GM18868 (cell line): ENCODE results near the gene LGALS3BP.
"Not testable (repeated sequence)": the region's sequence is repeated elsewhere in the genome, so short reads cannot be mapped to it uniquely, and the experiment has no call there.

Source experiments
- ATAC-seq: cut with Tn5 transposase; IDR thresholded peaks from one replicate; pipeline ENCODE4 v1.9.1; 2021; ENCODE audit warnings: mild to moderate bottlenecking, moderate library complexity; ENCODE audit not compliant: unreplicated experiment

The LGALS3BP gene

DNA sequence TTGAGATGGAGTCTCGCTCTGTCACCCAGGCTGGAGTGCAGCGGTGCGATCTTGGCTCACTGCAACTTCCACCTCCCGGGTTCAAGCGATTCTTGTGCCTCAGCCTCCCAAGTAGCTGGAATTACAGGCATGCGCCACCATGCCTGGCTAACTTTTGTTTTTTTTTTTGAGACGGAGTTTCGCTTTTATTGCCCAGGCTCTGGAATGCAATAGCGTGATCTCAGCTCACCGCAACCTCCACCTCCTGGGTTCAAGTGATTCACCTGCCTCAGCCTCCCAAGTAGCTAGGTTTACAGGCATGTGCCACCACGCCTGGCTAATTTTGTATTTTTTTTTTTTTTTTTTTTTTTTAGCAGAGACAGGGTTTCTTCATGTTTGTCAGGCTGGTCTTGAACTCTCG, 34.3 kb downstream of the LGALS3BP start:
- ATAC-seq: not testable (repeated sequence)

DNA sequence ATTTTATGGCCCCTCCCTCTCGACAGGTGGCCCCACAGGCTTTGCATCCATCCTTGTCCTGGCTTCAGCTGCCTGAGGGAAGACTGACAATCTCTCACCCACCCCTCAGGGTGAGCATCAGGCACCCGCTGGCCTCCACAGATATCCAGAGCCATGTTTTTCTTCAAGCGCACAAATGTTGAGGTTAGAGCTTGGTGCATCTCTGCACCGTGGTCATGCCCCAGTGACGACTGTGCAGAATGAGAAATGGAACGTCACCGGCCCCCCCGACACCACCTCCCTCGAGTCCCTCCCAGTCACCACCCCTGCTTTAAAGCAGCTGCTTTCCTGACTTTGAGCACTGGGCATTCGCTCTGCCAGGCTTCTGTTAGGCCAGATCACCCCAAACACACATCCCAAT, 34.8 kb downstream of the LGALS3BP start:
- no peak for ATAC-seq

- no peak for ATAC-seq
These were observed 35.7 kb downstream of the LGALS3BP start for GRCh38 chr17:78944026-78944425.

DNA sequence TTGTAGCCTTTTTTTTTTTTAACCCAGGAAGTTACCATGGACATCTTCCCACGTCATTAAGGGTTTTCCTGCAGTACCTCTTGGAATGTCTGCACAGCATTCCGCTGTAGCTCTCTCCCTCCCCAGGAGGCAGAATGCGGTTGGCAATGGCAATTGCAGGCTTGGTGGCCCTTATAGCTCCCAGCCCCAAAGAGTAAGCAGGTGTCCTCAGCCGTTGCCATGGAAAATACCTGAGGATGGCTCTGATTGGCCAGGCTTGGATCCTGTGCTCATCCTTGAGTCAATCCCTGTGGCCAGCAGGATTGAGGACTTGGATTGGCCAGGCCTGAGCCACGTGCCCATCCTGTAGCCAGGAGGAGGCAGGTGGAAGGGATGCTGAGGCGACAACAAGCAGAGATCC, 39.0 kb downstream of the LGALS3BP start:
- no peak for ATAC-seq

DNA sequence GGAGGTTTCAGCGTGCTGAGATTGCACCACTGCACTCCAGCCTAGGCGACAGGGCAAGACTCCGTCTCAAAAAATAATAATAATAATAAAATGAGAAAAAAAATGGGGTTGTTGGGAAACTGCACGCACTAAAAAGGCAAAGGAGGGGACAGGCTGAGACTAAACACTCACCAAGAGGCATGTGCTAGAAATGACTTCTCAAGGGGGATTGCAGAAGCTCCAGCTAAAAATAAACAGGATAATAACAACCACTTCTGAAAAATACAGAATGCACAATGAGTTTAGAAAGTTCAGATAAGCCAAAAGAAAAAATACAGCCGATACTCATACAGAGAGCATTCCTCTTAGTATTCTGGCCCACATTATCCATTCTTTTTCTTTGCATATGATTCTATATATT, 39.5 kb downstream of the LGALS3BP start:
- ATAC-seq: no peak

- ATAC-seq: no peak
These were observed 40.1 kb downstream of the LGALS3BP start for GRCh38 chr17:78939615-78940014.

GRCh38 chr17:78937561-78937960, 42.2 kb downstream of the LGALS3BP start:
- no peak for ATAC-seq

DNA sequence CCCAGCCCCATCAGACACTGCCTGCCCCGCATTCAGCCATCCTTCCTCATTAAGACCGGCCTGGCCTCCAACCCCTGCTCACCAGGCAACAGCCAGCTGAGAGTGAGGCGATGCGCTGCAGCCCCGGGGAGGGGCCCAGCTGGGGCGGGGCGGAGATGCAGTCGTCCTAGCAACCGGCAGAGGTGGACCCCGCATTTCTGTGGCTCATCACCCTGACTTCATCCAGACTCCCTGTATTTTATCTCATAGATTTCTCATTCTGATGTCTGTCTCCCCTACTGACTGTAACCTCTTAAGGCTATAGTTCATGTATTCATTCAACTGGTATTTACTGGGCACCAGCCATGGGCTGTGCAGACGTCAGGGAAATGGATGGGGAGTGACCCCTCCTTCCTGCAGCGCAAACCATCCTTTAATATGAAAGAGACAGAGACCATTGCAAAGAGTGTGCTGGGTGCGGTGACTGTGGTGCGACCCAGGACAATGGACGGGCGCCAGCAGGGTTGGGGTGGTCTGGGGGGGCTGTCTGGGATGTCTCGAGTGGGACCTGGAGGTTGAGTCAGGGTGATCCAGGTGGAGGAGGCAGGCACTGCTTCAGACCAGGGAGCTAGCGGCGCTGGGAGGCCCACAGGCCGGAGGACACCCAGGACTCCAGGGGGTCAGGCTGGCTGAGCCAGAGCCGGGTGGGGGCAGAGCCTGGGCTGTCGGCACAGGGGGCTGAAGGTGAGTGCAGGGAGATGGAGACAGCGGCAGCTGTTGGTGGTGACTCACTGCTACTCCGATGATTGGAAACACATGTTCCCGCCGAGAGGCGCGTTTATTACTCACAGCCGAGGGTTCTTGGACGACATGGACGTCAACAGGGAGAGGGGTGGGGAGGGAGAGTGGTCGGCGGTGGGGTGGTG, 44.1 kb downstream of the LGALS3BP start:
- no peak for ATAC-seq

- ATAC-seq: no peak
These were observed 44.9 kb downstream of the LGALS3BP start for GRCh38 chr17:78934681-78935418.

DNA sequence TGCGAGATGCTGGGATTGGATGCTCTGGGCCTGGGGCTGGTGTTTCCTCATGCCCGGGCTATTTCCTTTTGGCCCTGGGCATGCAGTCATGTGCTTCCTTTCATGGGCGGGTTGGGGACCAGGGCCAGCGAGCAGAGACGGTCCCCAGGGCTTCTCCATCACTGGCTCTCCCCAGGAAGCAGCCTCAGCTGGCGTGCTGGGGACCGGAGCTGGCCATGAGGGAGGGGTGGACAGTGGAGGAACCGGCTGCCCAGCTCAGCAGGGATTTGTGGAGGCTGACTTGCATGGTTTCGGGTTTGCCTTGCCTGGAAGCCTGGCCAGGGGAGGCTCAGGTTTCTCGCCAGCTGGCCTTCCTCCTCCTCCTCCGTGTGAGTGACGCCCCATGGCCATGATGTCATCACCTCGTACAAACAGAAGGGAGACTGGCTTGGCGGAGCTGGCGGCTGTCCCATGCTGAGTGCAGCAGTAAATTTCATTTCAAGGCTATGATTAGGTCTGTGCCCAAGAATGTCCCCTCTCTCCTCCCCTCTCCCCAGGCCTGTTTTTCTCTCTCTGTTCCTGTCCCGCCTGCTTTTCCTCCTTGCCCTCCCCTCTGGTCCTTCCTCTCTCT, 45.7 kb downstream of the LGALS3BP start:
- no peak for ATAC-seq

DNA sequence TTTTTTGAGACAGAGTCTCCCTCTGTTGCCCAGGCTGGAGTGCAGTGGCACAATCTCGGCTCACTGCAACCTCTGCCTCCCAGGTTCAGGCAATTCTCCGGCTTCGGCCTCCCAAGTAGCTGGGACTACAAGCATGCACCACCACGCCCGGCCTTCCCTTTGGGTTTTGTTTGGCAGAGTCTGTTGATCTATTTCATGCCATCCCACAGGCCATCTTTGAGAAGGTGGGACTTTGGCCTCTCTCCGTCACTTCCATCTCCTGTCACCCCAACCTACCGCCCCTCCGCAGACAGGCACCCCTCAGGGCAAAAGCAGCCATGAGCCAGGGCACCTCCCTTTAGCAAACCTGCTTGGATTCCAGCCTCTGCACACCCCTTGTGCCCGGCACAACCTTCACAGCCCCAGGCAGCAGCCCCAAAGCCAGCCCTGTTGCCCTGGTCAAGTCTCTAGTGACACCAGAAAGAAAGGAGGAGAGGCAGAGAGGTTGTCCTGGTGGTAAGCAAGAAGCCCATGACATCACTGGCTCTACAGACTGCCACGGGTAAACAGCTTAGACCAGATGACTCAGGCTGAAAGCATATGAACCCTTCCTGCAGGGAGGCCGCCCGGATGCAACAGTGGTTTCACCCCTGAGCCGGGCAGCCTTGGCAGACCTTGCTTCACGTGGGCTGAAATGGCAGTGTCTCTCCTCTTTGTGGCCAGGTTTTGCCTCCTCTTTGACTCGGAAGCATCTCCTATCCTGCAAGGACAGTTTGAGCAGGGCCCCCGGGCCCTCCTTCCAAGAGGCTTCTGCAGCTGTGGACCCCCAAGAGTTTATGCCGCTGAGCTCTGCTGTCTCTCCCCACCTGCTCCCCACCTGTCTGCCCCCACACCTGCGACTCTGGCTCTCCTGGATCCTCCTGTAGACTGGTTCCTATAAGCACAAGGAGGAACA, 46.4 kb downstream of the LGALS3BP start:
- ATAC-seq: peak; percentile 83

DNA sequence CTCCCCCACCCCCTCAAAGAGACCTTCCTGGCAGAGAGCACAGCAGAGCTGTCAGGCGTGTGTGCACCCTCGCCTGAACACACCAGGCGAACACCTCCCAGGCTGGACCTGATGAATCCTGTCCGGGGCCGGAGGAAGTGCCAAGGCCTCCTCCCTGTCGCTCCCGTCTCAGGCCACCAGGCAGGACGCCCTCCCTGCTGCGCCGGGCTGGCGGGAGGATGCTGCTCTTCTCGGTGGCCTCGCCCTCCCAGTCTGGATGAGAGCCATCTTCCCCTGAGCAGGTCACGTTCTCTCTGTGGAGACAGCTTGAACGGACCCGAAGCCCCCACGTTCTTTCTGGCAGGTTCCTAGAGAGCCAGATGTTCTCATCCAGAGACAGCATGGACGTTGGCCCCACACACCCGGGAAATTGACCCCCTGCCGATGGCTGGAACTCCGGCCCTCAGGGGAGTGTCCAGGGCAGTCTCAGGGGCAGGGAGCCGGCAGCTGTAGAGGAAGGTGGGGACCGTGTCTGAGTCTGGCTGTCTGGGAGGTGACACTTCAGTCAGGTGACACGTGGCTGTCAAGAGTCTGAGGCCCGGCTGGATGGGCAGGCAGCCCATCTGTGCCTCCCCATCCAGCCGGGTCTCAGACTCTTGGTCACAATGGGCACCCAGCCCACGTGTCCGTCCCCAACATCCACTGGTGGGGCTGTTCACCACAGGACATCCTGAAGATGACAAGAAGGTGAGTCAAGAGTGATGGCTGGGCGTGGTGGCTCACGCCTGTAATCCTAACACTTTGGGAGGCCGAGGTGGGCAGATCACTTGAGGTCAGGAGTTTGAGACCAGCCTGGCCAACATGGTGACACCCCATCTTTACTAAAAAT, 49.6 kb downstream of the LGALS3BP start:
- no peak for ATAC-seq

DNA sequence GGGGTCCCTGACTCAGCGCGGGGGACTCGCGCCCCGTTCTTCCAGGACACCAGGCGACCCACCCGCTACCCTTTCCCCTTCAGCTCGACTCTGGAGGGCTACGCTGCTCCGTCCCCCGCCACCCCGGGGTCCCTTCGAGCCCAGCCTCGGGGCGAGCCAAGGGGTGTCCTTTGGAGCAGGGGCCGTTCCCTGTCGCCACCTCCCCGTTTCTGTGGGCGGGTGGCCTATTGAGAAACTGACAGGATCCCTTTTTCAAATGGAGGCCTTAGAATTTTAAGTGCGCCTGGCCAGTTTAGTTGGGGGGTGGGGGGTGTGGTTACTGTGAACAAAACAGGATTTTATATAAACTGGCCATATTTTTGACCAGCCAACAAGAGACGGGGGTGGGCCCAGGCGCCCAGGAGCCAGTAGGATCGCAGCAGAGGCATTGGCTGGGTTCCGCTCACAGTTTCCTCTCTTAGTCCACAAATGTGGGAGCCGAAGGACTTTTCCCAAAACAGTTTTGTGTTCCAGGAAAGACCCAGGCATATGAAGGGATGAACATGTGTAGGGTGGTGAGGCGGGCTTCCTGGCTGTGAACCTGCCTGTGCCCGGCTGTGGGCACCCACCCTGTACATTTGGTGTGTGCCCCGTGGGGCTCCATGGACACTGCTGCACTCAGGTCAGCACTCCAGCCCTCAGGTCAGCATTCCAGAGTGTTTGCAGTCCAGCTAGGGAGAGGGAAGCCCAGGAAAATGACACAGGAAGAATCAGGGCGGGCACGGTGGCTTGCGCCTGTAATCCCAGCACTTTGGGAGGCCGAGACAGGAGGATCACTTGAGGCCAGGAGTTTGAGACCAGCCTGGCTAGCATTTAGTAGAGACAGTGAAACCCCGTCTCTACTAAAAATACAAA, 53.8 kb downstream of the LGALS3BP start:
- no peak for ATAC-seq

DNA sequence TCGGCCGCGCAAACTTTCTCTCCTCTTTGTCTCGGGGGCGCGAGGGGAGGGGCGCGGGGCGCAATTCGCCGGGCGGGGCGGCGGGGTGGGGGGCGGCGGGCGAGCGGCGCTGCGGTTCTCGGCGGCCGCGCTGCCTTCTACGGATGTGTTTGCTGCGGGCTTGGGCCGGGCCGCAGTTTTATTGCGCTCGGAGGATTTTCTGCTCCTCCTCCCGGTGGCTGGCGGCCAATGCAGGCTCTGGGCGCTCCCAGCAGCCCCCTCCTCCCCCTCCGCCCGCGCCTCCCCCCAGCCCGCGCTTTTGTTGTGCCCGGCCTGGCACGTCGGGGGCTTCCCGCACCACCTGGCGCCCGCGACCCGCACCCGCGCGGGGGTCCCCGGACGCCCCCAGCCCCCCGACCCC, 54.5 kb downstream of the LGALS3BP start, which contains the start of gene TIMP2:
TSS of gene TIMP2 (minus strand) at position 154 of the 400 bp plus-strand sequence. CDS start 299 bp downstream, outside the sequence.
- ATAC-seq: no peak

- no peak for ATAC-seq
These were observed 55.1 kb downstream of the LGALS3BP start for GRCh38 chr17:78924481-78925151.

DNA sequence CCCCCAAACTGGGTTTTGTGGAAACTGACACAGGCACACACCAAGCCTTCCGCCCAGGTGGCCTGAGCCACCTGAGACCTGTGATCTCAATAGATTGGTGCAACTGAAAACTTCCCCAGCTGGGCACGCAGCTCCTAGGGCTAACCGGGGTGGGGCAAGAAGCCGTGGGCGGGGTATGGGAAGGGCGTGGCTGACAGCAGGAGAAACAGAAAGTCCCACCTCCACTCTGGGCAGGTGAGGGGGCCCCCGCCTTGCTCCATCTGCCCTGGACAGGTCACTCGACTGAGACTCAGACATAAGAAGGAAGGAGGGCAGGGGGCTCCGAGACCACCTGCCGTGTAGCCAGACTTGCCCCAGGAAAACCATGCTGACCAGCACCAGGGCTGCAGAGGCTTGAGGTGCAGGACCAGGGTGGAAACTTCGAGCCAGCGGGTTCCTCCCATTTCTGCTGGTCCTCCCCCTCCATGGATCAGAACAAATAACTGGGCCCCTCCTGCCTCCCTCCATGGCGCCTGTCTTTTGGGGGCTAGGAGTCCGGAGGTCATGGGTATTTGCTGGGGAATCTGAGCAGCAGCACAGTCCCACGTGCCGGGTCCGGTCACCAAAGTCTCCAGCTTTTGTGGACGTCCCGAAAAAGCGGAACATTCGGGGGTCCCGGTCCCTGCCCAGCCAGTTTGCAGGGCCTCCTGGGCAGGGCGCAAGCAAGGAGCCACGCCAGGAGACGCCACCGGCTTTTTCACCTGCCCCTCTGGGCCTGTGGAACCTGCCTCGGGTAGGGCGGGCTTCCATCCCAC, 55.9 kb downstream of the LGALS3BP start:
- ATAC-seq: no peak

GRCh38 chr17:78922816-78923498, 56.8 kb downstream of the LGALS3BP start:
- ATAC-seq: no peak
